IMR-90 (cell line): ENCODE data around the gene NPEPL1.

Experiments used
- CEBPB ChIP-seq: IDR thresholded peaks from 2 replicates; pipeline ENCODE4 v1.6.1; 2012; ENCODE audit warnings: low read depth, low read length, improper control_type of control experiment
- CHD1 ChIP-seq: IDR thresholded peaks from 2 replicates; pipeline ENCODE4 v1.6.1; 2012; ENCODE audit warnings: low read depth, low read length, improper control_type of control experiment
- FOS ChIP-seq: fragments of 150-350 bp; IDR thresholded peaks from 2 replicates; pipeline ENCODE4 v1.6.1; 2016; ENCODE audit warnings: low read depth, low read length
- MAFK ChIP-seq: IDR thresholded peaks from 2 replicates; pipeline ENCODE4 v1.6.1; 2012; ENCODE audit warnings: low read depth, low read length, improper control_type of control experiment
- MAZ ChIP-seq: IDR thresholded peaks from 2 replicates; pipeline ENCODE4 v1.6.1; 2012; ENCODE audit warnings: low read depth, mild to moderate bottlenecking, low read length, improper control_type of control experiment, moderate library complexity, borderline replicate concordance
- MXI1 ChIP-seq: IDR thresholded peaks from 2 replicates; pipeline ENCODE4 v1.6.1; 2012; ENCODE audit warnings: low read depth, mild to moderate bottlenecking, low read length, moderate library complexity, borderline replicate concordance
- NFE2L2 ChIP-seq: fragments of 150-350 bp; IDR thresholded peaks from 2 replicates; pipeline ENCODE4 v1.6.1; 2016; ENCODE audit warnings: low read depth, mild to moderate bottlenecking, low read length
- POLR2A ChIP-seq: IDR thresholded peaks from 2 replicates; pipeline ENCODE4 v1.6.1; 2012; ENCODE audit warnings: mild to moderate bottlenecking, low read depth, low read length
- RAD21 ChIP-seq: IDR thresholded peaks from 2 replicates; pipeline ENCODE4 v1.6.1; 2012; ENCODE audit warnings: low read length, improper control_type of control experiment
- SMC3 ChIP-seq: fragments of 150-350 bp; IDR thresholded peaks from 2 replicates; pipeline ENCODE4 v1.6.1; 2016; ENCODE audit warnings: low read depth, mild to moderate bottlenecking, antibody characterized with exemption, low read length, moderate library complexity
- TF ChIP-seq, protein P1 (sequence below): conservative IDR thresholded peaks from 2 replicates; pipeline ENCODE4 v1.5.1; 2012; ENCODE audit warnings: mild to moderate bottlenecking, low read depth, low read length, improper control_type of control experiment
- TF ChIP-seq, protein P2 (sequence below): fragments of 150-350 bp; IDR thresholded peaks from 2 replicates; pipeline ENCODE4 v1.6.1; 2017; ENCODE audit warnings: mild to moderate bottlenecking, antibody characterized with exemption, low read length, low read depth
- TF ChIP-seq, protein P3 (sequence below): fragments of 150-350 bp; IDR thresholded peaks from 2 replicates; pipeline ENCODE4 v1.6.1; 2016; ENCODE audit warnings: low read depth, mild to moderate bottlenecking, low read length, moderate library complexity, borderline replicate concordance

DNA sequence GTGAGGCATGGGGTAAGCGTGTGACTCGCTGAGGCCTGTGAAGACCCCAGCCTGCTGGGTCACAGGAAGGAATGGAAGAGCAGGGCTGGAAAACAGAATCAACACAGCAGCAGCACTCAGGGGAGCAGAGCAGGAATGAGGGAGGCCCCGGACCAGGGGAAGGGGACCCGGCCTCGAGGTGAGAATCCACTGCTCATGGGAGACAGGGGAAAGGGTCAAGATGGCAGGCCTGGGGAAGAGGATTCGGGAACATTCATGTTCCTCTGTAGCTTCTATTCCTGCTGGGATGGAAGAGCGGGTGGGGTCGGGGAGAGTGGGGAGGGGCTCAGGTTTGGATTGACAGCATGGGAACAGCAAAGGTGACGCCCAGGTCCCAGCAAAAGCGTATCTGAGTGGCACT lies 59.4 kb downstream of the NPEPL1 start:
- TF ChIP-seq, protein P1, sequence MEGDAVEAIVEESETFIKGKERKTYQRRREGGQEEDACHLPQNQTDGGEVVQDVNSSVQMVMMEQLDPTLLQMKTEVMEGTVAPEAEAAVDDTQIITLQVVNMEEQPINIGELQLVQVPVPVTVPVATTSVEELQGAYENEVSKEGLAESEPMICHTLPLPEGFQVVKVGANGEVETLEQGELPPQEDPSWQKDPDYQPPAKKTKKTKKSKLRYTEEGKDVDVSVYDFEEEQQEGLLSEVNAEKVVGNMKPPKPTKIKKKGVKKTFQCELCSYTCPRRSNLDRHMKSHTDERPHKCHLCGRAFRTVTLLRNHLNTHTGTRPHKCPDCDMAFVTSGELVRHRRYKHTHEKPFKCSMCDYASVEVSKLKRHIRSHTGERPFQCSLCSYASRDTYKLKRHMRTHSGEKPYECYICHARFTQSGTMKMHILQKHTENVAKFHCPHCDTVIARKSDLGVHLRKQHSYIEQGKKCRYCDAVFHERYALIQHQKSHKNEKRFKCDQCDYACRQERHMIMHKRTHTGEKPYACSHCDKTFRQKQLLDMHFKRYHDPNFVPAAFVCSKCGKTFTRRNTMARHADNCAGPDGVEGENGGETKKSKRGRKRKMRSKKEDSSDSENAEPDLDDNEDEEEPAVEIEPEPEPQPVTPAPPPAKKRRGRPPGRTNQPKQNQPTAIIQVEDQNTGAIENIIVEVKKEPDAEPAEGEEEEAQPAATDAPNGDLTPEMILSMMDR, result no peak
- TF ChIP-seq POLR2A, result no peak
- TF ChIP-seq, protein P2, sequence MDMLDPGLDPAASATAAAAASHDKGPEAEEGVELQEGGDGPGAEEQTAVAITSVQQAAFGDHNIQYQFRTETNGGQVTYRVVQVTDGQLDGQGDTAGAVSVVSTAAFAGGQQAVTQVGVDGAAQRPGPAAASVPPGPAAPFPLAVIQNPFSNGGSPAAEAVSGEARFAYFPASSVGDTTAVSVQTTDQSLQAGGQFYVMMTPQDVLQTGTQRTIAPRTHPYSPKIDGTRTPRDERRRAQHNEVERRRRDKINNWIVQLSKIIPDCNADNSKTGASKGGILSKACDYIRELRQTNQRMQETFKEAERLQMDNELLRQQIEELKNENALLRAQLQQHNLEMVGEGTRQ, result no peak
- TF ChIP-seq MXI1, result no peak
- TF ChIP-seq CEBPB, result no peak
- TF ChIP-seq NFE2L2, result no peak
- TF ChIP-seq RAD21, result no peak
- TF ChIP-seq FOS, result no peak
- TF ChIP-seq MAFK, result no peak
- TF ChIP-seq SMC3, result no peak
- no peak for TF ChIP-seq CHD1
- no peak for TF ChIP-seq MAZ
- TF ChIP-seq, protein P3, sequence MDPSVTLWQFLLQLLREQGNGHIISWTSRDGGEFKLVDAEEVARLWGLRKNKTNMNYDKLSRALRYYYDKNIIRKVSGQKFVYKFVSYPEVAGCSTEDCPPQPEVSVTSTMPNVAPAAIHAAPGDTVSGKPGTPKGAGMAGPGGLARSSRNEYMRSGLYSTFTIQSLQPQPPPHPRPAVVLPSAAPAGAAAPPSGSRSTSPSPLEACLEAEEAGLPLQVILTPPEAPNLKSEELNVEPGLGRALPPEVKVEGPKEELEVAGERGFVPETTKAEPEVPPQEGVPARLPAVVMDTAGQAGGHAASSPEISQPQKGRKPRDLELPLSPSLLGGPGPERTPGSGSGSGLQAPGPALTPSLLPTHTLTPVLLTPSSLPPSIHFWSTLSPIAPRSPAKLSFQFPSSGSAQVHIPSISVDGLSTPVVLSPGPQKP, result no peak
